B cell (primary cell): ENCODE data around the gene AATK. TPM values are rescaled to one million over a fixed set of nuclear protein-coding genes. Genes with fewer than 3 reads are reported as not detected.
"Not testable (repeated sequence)": the region's sequence is repeated elsewhere in the genome, so short reads cannot be mapped to it uniquely, and the experiment has no call there.

ENCODE experiments used
- ATAC-seq: fragments of 200-7000 bp; cut with Tn5 transposase; one replicate; pipeline ENCODE4 v1.10.0; 2021; ENCODE audit warnings: low read depth, mild to moderate bottlenecking, moderate number of reproducible peaks, moderate library complexity
- CTCF ChIA-PET: fragments of 350-600 bp; sonication (Branson Sonifier 250); formaldehyde crosslinking; loops from one replicate; lab custom pipeline; 2021; ENCODE audit warnings: antibody characterized with exemption, inconsistent platforms; lab: Charles Lee
- POLR2A ChIA-PET: fragments of 350-600 bp; sonication (Branson Sonifier 250); formaldehyde crosslinking; loops from one replicate; lab custom pipeline; 2021; ENCODE audit warnings: antibody characterized with exemption; lab: Charles Lee
- DNase-seq: peaks from one replicate; pipeline ENCODE4 v3.0.0; 2013
- H2AFZ ChIP-seq: 2 replicates; pipeline ENCODE4 v1.6.1; 2012; ENCODE audit warnings: mild to moderate bottlenecking, low read depth, low read length; ENCODE audit not compliant: insufficient read depth, poor library complexity, severe bottlenecking
- H3K27ac ChIP-seq, 2 donors: 1 replicate in 1 of 2; 2 replicates in 1 of 2; pipeline ENCODE4 v1.5.1; 2012 to 2013; ENCODE audit warnings: low read length in 2 of 2, mild to moderate bottlenecking in 2 of 2, moderate library complexity in 1 of 2
- H3K27me3 ChIP-seq, 4 experiments: fragments of 200-600 bp in 1 of 4; sonication (generic) in 1 of 4; replicated peaks in 1 of 4; 1 replicate in 2 of 4; 2 replicates in 2 of 4; pipeline versions ENCODE4 v1.6.1 to v1.7.0; 2013 to 2016; ENCODE audit warnings: low read length in 3 of 4, mild to moderate bottlenecking in 2 of 4, mixed read lengths in 1 of 4, moderate library complexity in 1 of 4; ENCODE audit not compliant: insufficient read depth in 4 of 4, control insufficient read depth in 3 of 4; ENCODE audit errors: control extremely low read depth in 1 of 4
- H3K36me3 ChIP-seq, 2 experiments: replicated peaks in 1 of 2; 1 replicate in 1 of 2; 2 replicates in 1 of 2; pipeline versions ENCODE4 v1.6.1 to v1.7.1; 2013; ENCODE audit warnings: low read length in 1 of 2; ENCODE audit not compliant: insufficient read depth in 2 of 2, control insufficient read depth in 1 of 2; ENCODE audit errors: control extremely low read depth in 1 of 2, extremely low read depth in 1 of 2
- H3K4me1 ChIP-seq, 2 donors: fragments of 200-600 bp in 1 of 2; sonication (generic) in 1 of 2; 1 replicate in 1 of 2; 2 replicates in 1 of 2; pipeline versions ENCODE4 v1.5.1 to v1.6.1; 2013 to 2017; ENCODE audit warnings: low read length in 2 of 2; ENCODE audit not compliant: control insufficient read depth in 2 of 2, insufficient read depth in 2 of 2
- H3K4me2 ChIP-seq: replicated peaks from 2 replicates; pipeline ENCODE3; 2012; ENCODE audit warnings: mild to moderate bottlenecking, low read depth, low read length; ENCODE audit not compliant: poor library complexity, severe bottlenecking
- H3K4me3 ChIP-seq, 5 experiments: fragments of 200-600 bp in 1 of 5; sonication (generic) in 1 of 5; 1 replicate in 3 of 5; 2 replicates in 2 of 5; pipeline versions ENCODE4 v1.5.1 to v1.7.0; 2011 to 2016; ENCODE audit warnings: low read length in 4 of 5, mild to moderate bottlenecking in 4 of 5, low read depth in 2 of 5, control low read depth in 1 of 5, moderate library complexity in 1 of 5; ENCODE audit not compliant: insufficient read depth in 1 of 5; ENCODE audit errors: control extremely low read depth in 1 of 5, extremely low read depth in 1 of 5
- H3K79me2 ChIP-seq: fragments of 200-600 bp; sonication (generic); one replicate; pipeline ENCODE4 v1.6.0; 2016; ENCODE audit warnings: low read length; ENCODE audit not compliant: control insufficient read depth, insufficient read depth
- H3K9ac ChIP-seq: fragments of 200-600 bp; sonication (generic); 2 replicates; pipeline ENCODE4 v1.6.1; 2017; ENCODE audit warnings: mild to moderate bottlenecking, low read length, moderate library complexity
- H3K9me3 ChIP-seq, 3 donors: one replicate each; pipeline versions ENCODE4 v1.6.1 to v1.7.1; 2013; ENCODE audit warnings: low read length in 2 of 3; ENCODE audit not compliant: control insufficient read depth in 2 of 3, insufficient read depth in 1 of 3; ENCODE audit errors: control extremely low read depth in 1 of 3
- H4K20me1 ChIP-seq: 2 replicates; pipeline ENCODE4 v1.6.0; 2012; ENCODE audit warnings: mild to moderate bottlenecking, low read length; ENCODE audit not compliant: insufficient read depth, control insufficient read depth, poor library complexity, severe bottlenecking
- H3K27ac Mint-ChIP-seq: one replicate; pipeline ENCODE4 v1.8.0; 2021; ENCODE audit warnings: mixed read lengths
- H3K27me3 Mint-ChIP-seq: one replicate; pipeline ENCODE4 v1.8.0; 2021; ENCODE audit warnings: mixed read lengths
- H3K4me1 Mint-ChIP-seq: one replicate; pipeline ENCODE4 v1.8.0; 2021; ENCODE audit warnings: mixed read lengths
- H3K4me3 Mint-ChIP-seq: one replicate; pipeline ENCODE4 v1.8.0; 2021; ENCODE audit warnings: mixed read lengths
- H3K9me3 Mint-ChIP-seq: one replicate; pipeline ENCODE4 v1.8.0; 2022; ENCODE audit warnings: mixed read lengths; ENCODE audit not compliant: insufficient read depth
- EZH2 ChIP-seq: IDR thresholded peaks from 2 replicates; pipeline ENCODE4 v1.6.1; 2012; ENCODE audit warnings: borderline replicate concordance, low read depth, mild to moderate bottlenecking, moderate library complexity, low read length; ENCODE audit not compliant: insufficient read depth, poor library complexity, severe bottlenecking
- WGBS: methylation state at CpG from one replicate; pipeline ENCODE4 v1.1.5; 2013; ENCODE audit warnings: missing lambda C conversion rate; ENCODE audit not compliant: insufficient coverage; 5-methylcytosine and 5-hydroxymethylcytosine counted together
- intact Hi-C: fragments of 100-400 bp; cut with micrococcal nuclease; formaldehyde crosslinking; loops from one replicate; pipeline ENCODE4 v1.10.0; 2022
- polyA plus RNA-seq: library from polyadenylated mRNA; depleted of rRNA; stranded (reverse); fragments of >200 nt; gene quantifications from 2 replicates; pipeline ENCODE4 v1.2.3, GENCODE V29; 2012
- total RNA-seq, 2 donors: library from RNA; stranded (reverse); fragments of 120-200 nt in 1 of 2; gene quantifications; 1 replicate in 1 of 2; 2 replicates in 1 of 2; pipeline versions ENCODE4 v1.2.3 to v1.2.4, GENCODE V29; 2013 to 2022
- TF ChIP-seq, protein P1 (sequence below): fragments of 200-600 bp; IDR thresholded peaks from one replicate; pipeline ENCODE4 v1.8.0; 2022; ENCODE audit warnings: antibody characterized with exemption, mild to moderate bottlenecking

Gene AATK
- total and polyA plus RNA-seq, 2 donors (not counting 1 experiment from before 2014, with no cell fraction given), result 0.21 to 1.7 TPM

DNA sequence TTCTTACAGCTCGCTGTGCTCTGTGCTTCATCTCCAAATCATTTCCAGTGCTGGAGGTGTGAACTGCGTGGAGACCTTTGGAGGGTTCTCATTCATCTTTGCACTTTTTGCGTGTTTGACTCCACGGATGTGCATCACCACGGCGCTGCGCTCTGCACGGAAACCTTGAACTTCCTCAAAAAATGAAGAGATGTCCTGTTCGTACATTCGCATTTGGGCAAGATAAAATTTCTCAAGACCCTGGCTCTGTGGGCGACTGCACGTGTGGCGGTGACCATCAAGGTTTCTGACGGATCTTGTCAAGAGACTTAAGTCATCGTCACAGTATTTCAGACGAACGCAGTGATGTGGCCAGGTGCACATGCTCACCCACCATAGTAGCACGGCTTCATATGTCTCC is 11.1 kb downstream of the AATK start:
- ATAC-seq (no peak), DNase-seq (no peak)
- Histone ChIP-seq H3K27ac (no peak overlapping the region), H3K36me3 (no peaks in the 10 kb centered on the region), H3K4me1 (peaks cover 0 to 4% of the 10 kb centered on the region in 2 donors), H3K9ac (no peak overlapping the region), H3K4me2 (no peak overlapping the region), H3K4me3 (no peak overlapping the region), H4K20me1 (no peaks in the 10 kb centered on the region), H3K27me3 (peaks cover 0 to 6% (median under 1%) of the 10 kb centered on the region in 4 experiments), H2AFZ (no peak overlapping the region), H3K9me3 (no peaks in the 10 kb centered on the region), H3K79me2 (no peaks in the 10 kb centered on the region)
- Mint-ChIP-seq H3K4me3 (no peak overlapping the region), H3K4me1 (peaks cover 9% of the 10 kb centered on the region), H3K9me3 (no peaks in the 10 kb centered on the region), H3K27me3 (peaks cover 19% of the 10 kb centered on the region), H3K27ac (no peak overlapping the region)
- TF ChIP-seq EZH2, result no peak
- TF ChIP-seq, protein P1, sequence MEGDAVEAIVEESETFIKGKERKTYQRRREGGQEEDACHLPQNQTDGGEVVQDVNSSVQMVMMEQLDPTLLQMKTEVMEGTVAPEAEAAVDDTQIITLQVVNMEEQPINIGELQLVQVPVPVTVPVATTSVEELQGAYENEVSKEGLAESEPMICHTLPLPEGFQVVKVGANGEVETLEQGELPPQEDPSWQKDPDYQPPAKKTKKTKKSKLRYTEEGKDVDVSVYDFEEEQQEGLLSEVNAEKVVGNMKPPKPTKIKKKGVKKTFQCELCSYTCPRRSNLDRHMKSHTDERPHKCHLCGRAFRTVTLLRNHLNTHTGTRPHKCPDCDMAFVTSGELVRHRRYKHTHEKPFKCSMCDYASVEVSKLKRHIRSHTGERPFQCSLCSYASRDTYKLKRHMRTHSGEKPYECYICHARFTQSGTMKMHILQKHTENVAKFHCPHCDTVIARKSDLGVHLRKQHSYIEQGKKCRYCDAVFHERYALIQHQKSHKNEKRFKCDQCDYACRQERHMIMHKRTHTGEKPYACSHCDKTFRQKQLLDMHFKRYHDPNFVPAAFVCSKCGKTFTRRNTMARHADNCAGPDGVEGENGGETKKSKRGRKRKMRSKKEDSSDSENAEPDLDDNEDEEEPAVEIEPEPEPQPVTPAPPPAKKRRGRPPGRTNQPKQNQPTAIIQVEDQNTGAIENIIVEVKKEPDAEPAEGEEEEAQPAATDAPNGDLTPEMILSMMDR, result no peak
- POLR2A ChIA-PET, result no interaction called here
- WGBS, result 88% methylated on average over 15 of the region's 18 CpGs
- CTCF ChIA-PET, result no interaction called here
- intact Hi-C loops, result no loop called here

DNA sequence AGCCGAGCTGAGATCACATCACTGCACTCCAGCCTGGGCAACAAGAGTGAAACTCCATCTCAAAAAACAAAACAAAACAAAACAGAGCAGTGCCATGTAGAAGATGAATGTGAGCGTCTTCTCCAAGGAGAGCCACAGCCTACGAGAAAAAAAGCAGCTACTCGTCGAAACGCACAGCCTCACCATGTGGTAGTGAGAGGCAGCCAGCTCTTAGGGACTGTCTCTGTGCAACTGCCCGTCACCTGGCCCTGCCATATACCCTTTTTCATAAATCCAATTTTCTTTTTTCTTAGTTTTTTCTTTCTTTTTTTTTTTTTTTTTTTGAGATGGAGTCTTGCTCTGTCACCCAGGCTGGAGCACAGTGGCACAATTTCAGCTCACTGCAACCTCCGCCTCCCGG is 12.0 kb downstream of the AATK start:
- H3K4me1 Mint-ChIP-seq, H3K4me1 ChIP-seq, H3K36me3 ChIP-seq, H3K79me2 ChIP-seq, H3K9ac ChIP-seq, H2AFZ ChIP-seq, H3K4me3 ChIP-seq, H3K4me2 ChIP-seq, H3K9me3 ChIP-seq, H3K27ac Mint-ChIP-seq, H3K4me3 Mint-ChIP-seq, ATAC-seq, POLR2A ChIA-PET, H4K20me1 ChIP-seq, H3K9me3 Mint-ChIP-seq, H3K27me3 ChIP-seq, intact Hi-C loops, H3K27ac ChIP-seq, DNase-seq: not testable (repeated sequence)
- CTCF ChIA-PET, result interaction anchor here (1.3 kb wide), 1 partner anchor 12 kb away, joined by 3 read pairs; no protein-coding TSS in a partner anchor
- WGBS, result 98% methylated on average over 5 of the region's 9 CpGs
- peaks cover 19% of the 10 kb centered on the region for H3K27me3 Mint-ChIP-seq
